HEK293T (cell line): ENCODE data around the gene CFAP251.

ENCODE experiments used
- ARNT ChIP-seq: fragments of 450-650 bp; IDR thresholded peaks from 2 replicates; pipeline ENCODE4 v1.6.1; 2017; ENCODE audit warnings: mild to moderate bottlenecking
- BHLHE40 ChIP-seq: fragments of 450-650 bp; IDR thresholded peaks from 2 replicates; pipeline ENCODE4 v1.6.1; 2016; ENCODE audit warnings: mild to moderate bottlenecking, moderate library complexity, borderline replicate concordance
- ELF4 ChIP-seq: fragments of 450-650 bp; IDR thresholded peaks from 2 replicates; pipeline ENCODE4 v1.6.1; 2017; ENCODE audit warnings: antibody characterized with exemption
- FOXA1 ChIP-seq: fragments of 450-650 bp; IDR thresholded peaks from 2 replicates; pipeline ENCODE4 v1.6.1; 2016; ENCODE audit warnings: mild to moderate bottlenecking
- FOXK2 ChIP-seq: fragments of 450-650 bp; IDR thresholded peaks from 2 replicates; pipeline ENCODE4 v1.6.1; 2016; ENCODE audit warnings: mild to moderate bottlenecking
- FOXM1 ChIP-seq: fragments of 450-650 bp; IDR thresholded peaks from 2 replicates; pipeline ENCODE4 v1.6.1; 2017; ENCODE audit warnings: mild to moderate bottlenecking, borderline replicate concordance
- HDGF ChIP-seq: fragments of 450-650 bp; IDR thresholded peaks from 2 replicates; pipeline ENCODE4 v1.6.1; 2017; ENCODE audit warnings: antibody characterized with exemption, borderline replicate concordance
- L3MBTL2 ChIP-seq: fragments of 450-650 bp; conservative IDR thresholded peaks from 2 replicates; pipeline ENCODE4 v1.6.1; 2016; ENCODE audit warnings: mild to moderate bottlenecking
- LEF1 ChIP-seq: fragments of 450-650 bp; IDR thresholded peaks from 2 replicates; pipeline ENCODE4 v1.6.1; 2017; ENCODE audit warnings: mild to moderate bottlenecking, borderline replicate concordance
- NFRKB ChIP-seq: fragments of 450-650 bp; IDR thresholded peaks from 2 replicates; pipeline ENCODE4 v1.6.1; 2016; ENCODE audit warnings: mild to moderate bottlenecking, moderate library complexity
- SP1 ChIP-seq: fragments of 450-650 bp; IDR thresholded peaks from 2 replicates; pipeline ENCODE4 v1.6.1; 2017
- SUZ12 ChIP-seq: fragments of 450-650 bp; IDR thresholded peaks from 2 replicates; pipeline ENCODE4 v1.6.1; 2016; ENCODE audit warnings: mild to moderate bottlenecking
- TARDBP ChIP-seq: fragments of 450-650 bp; IDR thresholded peaks from 2 replicates; pipeline ENCODE4 v1.6.1; 2016
- ZNF384 ChIP-seq: fragments of 450-650 bp; IDR thresholded peaks from 2 replicates; pipeline ENCODE4 v1.6.1; 2016

DNA sequence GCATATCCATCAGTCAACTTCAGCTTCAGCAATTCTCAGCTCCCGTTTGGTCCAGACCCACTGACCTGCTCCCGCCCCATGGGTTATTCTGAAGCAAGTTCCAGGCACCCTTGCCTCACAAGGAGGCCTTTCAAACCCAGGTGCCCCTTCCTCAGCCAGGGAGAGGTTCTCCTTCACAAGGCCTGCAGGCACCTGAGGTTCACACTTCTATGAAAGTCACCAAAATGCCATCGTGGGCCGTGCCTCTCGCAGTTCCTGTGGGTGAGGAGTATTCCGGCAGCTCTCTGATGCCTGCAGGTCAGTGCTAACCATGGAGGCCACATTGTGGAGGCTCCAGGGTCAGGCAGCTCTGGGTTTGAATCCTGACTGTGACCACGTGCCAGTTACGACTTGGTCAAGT, 63.1 kb downstream of the CFAP251 start:
- no peak for TF ChIP-seq ELF4
- TF ChIP-seq SP1, result no peak
- TF ChIP-seq FOXA1, result no peak
- no peak for TF ChIP-seq BHLHE40
- TF ChIP-seq L3MBTL2, result no peak
- no peak for TF ChIP-seq FOXM1
- no peak for TF ChIP-seq ZNF384
- TF ChIP-seq ARNT, result no peak
- TF ChIP-seq SUZ12, result no peak
- no peak for TF ChIP-seq FOXK2
- no peak for TF ChIP-seq NFRKB
- TF ChIP-seq HDGF, result no peak
- TF ChIP-seq TARDBP, result no peak
- TF ChIP-seq LEF1, result no peak
